SK-N-SH (cell line): Measurements from ENCODE around the gene PAX2. TPM values are rescaled to one million over a fixed set of nuclear protein-coding genes. Genes with fewer than 3 reads are reported as not detected.

Experiments used
- CTCF ChIA-PET: fragments of 300-600, 350-600 bp; formaldehyde crosslinking; extraction: SDS; loops from one replicate; lab custom pipeline; 2021; lab: Yijun Ruan, JAX
- POLR2A ChIA-PET: fragments of 350-600 bp; sonication (Branson Sonifier 250); formaldehyde crosslinking; extraction: SDS; loops from one replicate; lab custom pipeline; 2020; ENCODE audit warnings: antibody characterized with exemption, inconsistent platforms; lab: Yijun Ruan, JAX
- DNase-seq: peaks from one replicate; pipeline ENCODE4 v3.0.0; 2012
- H2AFZ ChIP-seq: fragments of 200-600 bp; sonication (generic); 2 replicates; pipeline ENCODE4 v1.8.1; 2016; ENCODE audit warnings: antibody characterized with exemption, mild to moderate bottlenecking, low read depth
- H3F3A ChIP-seq: fragments of 200-600 bp; sonication (generic); replicated peaks from 2 replicates; pipeline ENCODE3; 2016; ENCODE audit warnings: antibody characterized with exemption, mild to moderate bottlenecking; ENCODE audit not compliant: insufficient read depth
- H3K27ac ChIP-seq, 2 experiments: fragments of 200-500 bp in 1 of 2; fragments of 200-600 bp in 1 of 2; sonication (Bioruptor generic) in 1 of 2; sonication (generic), shearing (Covaris generic) in 1 of 2; 2 replicates each; pipeline versions ENCODE4 v1.5.1 to v1.6.1; 2014 to 2016; ENCODE audit warnings: low read depth in 2 of 2, inconsistent platforms in 1 of 2, low read length in 1 of 2, mild to moderate bottlenecking in 1 of 2, mixed read lengths in 1 of 2
- H3K27me3 ChIP-seq: fragments of 200-600 bp; sonication (generic), shearing (Covaris generic); 2 replicates; pipeline ENCODE4 v1.6.1; 2016; ENCODE audit warnings: mixed run types; ENCODE audit not compliant: insufficient read depth
- H3K36me3 ChIP-seq, 2 experiments: fragments of 200-500 bp in 1 of 2; fragments of 200-600 bp in 1 of 2; sonication (Bioruptor generic) in 1 of 2; sonication (generic) in 1 of 2; replicated peaks in 1 of 2; 2 replicates each; pipeline versions ENCODE3 to v1.5.1; 2014 to 2016; ENCODE audit warnings: low read length in 1 of 2, mild to moderate bottlenecking in 1 of 2; ENCODE audit not compliant: insufficient read depth in 2 of 2, control insufficient read depth in 1 of 2
- H3K4me1 ChIP-seq, 2 experiments: fragments of 200-500 bp in 1 of 2; fragments of 200-600 bp in 1 of 2; sonication (Bioruptor generic) in 1 of 2; sonication (generic), shearing (Covaris generic) in 1 of 2; 2 replicates each; pipeline versions ENCODE4 v1.5.1 to v1.6.1; 2014 to 2016; ENCODE audit warnings: low read depth in 1 of 2, low read length in 1 of 2, mixed run types in 1 of 2; ENCODE audit not compliant: insufficient read depth in 2 of 2, control insufficient read depth in 1 of 2
- H3K4me2 ChIP-seq: fragments of 200-600 bp; sonication (generic), shearing (Covaris generic); 2 replicates; pipeline ENCODE4 v1.6.1; 2017; ENCODE audit warnings: mixed run types
- H3K4me3 ChIP-seq, 2 experiments: fragments of 200-500 bp in 1 of 2; fragments of 200-600 bp in 1 of 2; sonication (Bioruptor generic) in 1 of 2; sonication (generic), shearing (Covaris generic) in 1 of 2; 2 replicates each; pipeline versions ENCODE4 v1.5.1 to v1.8.1; 2014 to 2016; ENCODE audit warnings: low read depth in 2 of 2, inconsistent platforms in 1 of 2, low read length in 1 of 2, mild to moderate bottlenecking in 1 of 2, mixed read lengths in 1 of 2, moderate library complexity in 1 of 2
- H3K79me2 ChIP-seq: fragments of 200-600 bp; sonication (generic); 2 replicates; pipeline ENCODE4 v1.8.1; 2017; ENCODE audit warnings: mild to moderate bottlenecking; ENCODE audit not compliant: insufficient read depth
- H3K9ac ChIP-seq: fragments of 200-600 bp; sonication (generic); 2 replicates; pipeline ENCODE4 v1.6.1; 2017; ENCODE audit warnings: mixed run types
- H3K9me2 ChIP-seq: fragments of 200-600 bp; sonication (generic); 2 replicates; pipeline ENCODE4 v1.6.1; 2017; ENCODE audit warnings: mixed run types
- H3K9me3 ChIP-seq: fragments of 200-600 bp; sonication (generic); 2 replicates; pipeline ENCODE4 v1.6.1; 2017; ENCODE audit warnings: mixed run types, mild to moderate bottlenecking, moderate library complexity
- H4K20me1 ChIP-seq: fragments of 200-600 bp; sonication (generic); 2 replicates; pipeline ENCODE4 v1.6.1; 2017; ENCODE audit warnings: mild to moderate bottlenecking, mixed run types; ENCODE audit not compliant: insufficient read depth
- CHD2 ChIP-seq: fragments of 150-350 bp; IDR thresholded peaks from 2 replicates; pipeline ENCODE4 v1.6.1; 2018; ENCODE audit warnings: low read length; ENCODE audit not compliant: partially characterized antibody
- EZH2phosphoT487 ChIP-seq: fragments of 200-600 bp; sonication (generic); IDR thresholded peaks from 2 replicates; pipeline ENCODE4 v1.6.1; 2017; ENCODE audit warnings: low read depth, mixed run types, mild to moderate bottlenecking, antibody characterized with exemption, moderate library complexity, borderline replicate concordance
- FOXM1 ChIP-seq: IDR thresholded peaks from 2 replicates; pipeline ENCODE4 v1.4.0; 2012; ENCODE audit warnings: low read depth, mild to moderate bottlenecking
- GABPA ChIP-seq: IDR thresholded peaks from 2 replicates; pipeline ENCODE4 v1.4.0; 2012; ENCODE audit warnings: low read depth, mild to moderate bottlenecking
- IRF3 ChIP-seq: fragments of 150-350 bp; IDR thresholded peaks from 2 replicates; pipeline ENCODE4 v1.6.1; 2016; ENCODE audit warnings: mild to moderate bottlenecking, low read depth, low read length
- MEF2A ChIP-seq: IDR thresholded peaks from 2 replicates; pipeline ENCODE4 v1.4.0; 2012; ENCODE audit warnings: low read depth, borderline replicate concordance
- NFIC ChIP-seq: IDR thresholded peaks from 2 replicates; pipeline ENCODE4 v1.4.0; 2012; ENCODE audit warnings: borderline replicate concordance
- POLR2AphosphoS5 ChIP-seq: IDR thresholded peaks from 2 replicates; pipeline ENCODE4 v1.6.1; 2012; ENCODE audit warnings: low read depth, low read length
- RXRA ChIP-seq: IDR thresholded peaks from 2 replicates; pipeline ENCODE4 v1.4.0; 2012; ENCODE audit warnings: low read depth, mild to moderate bottlenecking, borderline replicate concordance
- TCF12 ChIP-seq: IDR thresholded peaks from 2 replicates; pipeline ENCODE4 v1.4.0; 2012
- TEAD4 ChIP-seq: IDR thresholded peaks from 2 replicates; pipeline ENCODE4 v1.4.0; 2012; ENCODE audit warnings: mild to moderate bottlenecking, borderline replicate concordance; ENCODE audit not compliant: insufficient read depth
- WGBS: methylation state at CpG from one replicate; pipeline ENCODE4 v1.1.6; 2017; ENCODE audit warnings: low lambda C conversion rate; 5-methylcytosine and 5-hydroxymethylcytosine counted together
- polyA plus RNA-seq, 3 experiments: library from polyadenylated mRNA; depleted of rRNA; stranded (reverse); fragments of >200 nt; gene quantifications; 2 replicates each; pipeline ENCODE4 v1.2.3, GENCODE V29; 2012

PAX2 gene
- polyA plus RNA-seq, 1 of the 3 experiments (the other 2 are of a cell fraction), result not detected

DNA sequence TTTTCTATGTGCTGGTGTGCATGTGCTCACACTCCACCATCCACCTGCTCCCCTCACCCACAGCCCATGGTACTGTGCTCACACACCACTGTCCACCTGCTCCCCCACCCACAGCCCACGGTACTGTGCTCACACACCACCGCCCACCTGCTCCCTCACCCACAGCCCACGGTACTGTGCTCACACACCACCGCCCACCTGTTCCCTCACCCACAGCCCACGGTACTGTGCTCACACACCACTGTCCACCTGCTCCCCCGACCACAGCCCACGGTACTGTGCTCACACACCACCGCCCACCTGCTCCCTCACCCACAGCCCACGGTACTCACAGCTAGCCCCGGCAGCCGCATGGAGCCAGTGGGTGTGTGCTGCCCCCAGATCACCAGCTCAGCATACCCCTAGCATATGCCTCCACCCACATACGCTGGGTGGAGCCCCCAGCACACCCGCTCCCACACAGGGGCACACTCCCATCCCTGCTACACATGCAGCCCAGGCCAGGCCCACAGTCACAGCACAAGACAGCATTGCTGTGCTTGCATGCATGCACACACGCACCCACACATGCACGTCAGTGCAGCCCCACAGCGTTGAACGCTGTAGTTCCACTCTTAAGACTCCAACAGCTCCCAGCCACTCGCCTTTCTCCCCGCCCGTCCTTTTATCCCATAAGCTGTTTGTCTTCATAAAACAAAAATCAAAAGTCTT lies 62.0 kb downstream of the PAX2 start:
- ChIA-PET CTCF (interaction anchor here (1.0 to 2.7 kb wide), 13 partner anchors 10 to 245 kb away, joined by 3 to 12 read pairs (median 4); no protein-coding TSS in a partner anchor), POLR2A (interaction anchor here (3.2 kb wide), 1 partner anchor 41 kb away, joined by 8 read pairs; no protein-coding TSS in a partner anchor)
- no peak overlapping the region for H3K4me3 ChIP-seq
- no peaks in the 10 kb centered on the region for H4K20me1 ChIP-seq
- H3F3A ChIP-seq, result no peaks in the 10 kb centered on the region
- no peaks in the 10 kb centered on the region for H3K36me3 ChIP-seq
- H3K9me3 ChIP-seq, result no peaks in the 10 kb centered on the region
- peaks cover 30% of the 10 kb centered on the region; the same call in 1 of the 2 replicates for H3K27me3 ChIP-seq
- H3K9ac ChIP-seq, result no peak overlapping the region
- H3K27ac ChIP-seq, result no peak overlapping the region
- no peaks in the 10 kb centered on the region for H3K79me2 ChIP-seq
- no peak for TF ChIP-seq IRF3
- peaks cover 0 to 44% of the 10 kb centered on the region in 2 experiments; a peak in 2 of 4 replicates for H3K4me1 ChIP-seq
- WGBS, result 67% methylated on average over 20 of the region's 20 CpGs
- no peak overlapping the region for H2AFZ ChIP-seq
- DNase-seq, result no peak
- H3K9me2 ChIP-seq, result no peaks in the 10 kb centered on the region
- no peak overlapping the region for H3K4me2 ChIP-seq

DNA sequence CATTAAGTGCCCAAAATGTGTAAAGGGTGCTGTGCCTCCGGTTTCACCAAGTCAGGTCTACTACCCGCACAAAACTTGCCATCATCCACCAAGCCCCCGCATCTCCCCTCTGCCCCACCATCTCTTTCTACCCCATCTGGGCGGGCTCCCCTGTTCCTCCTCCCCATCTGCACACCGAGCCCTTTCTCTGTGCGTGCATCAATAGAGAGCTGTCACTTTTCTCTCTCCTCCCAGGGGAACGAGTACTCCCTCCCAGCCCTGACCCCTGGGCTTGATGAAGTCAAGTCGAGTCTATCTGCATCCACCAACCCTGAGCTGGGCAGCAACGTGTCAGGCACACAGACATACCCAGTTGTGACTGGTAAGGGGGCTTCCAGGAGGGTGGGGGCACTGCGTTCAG lies 63.5 kb downstream of the PAX2 start:
- no peak for TF ChIP-seq FOXM1
- TF ChIP-seq EZH2phosphoT487, result no peak
- TF ChIP-seq TEAD4, result no peak
- TF ChIP-seq TCF12, result no peak
- TF ChIP-seq MEF2A, result no peak
- TF ChIP-seq NFIC, result no peak
- no peak for TF ChIP-seq POLR2AphosphoS5
- TF ChIP-seq GABPA, result no peak
- no peak for TF ChIP-seq CHD2
- TF ChIP-seq RXRA, result no peak
- ChIA-PET POLR2A (interaction anchor here (0.6 to 3.2 kb wide), 2 partner anchors 43 to 65 kb away, joined by 3 to 8 read pairs; no protein-coding TSS in a partner anchor), CTCF (interaction anchor here (1.4 to 2.3 kb wide), 3 partner anchors 9 to 63 kb away, joined by 3 to 11 read pairs (median 4); no protein-coding TSS in a partner anchor)
- H3K9me2 ChIP-seq, result no peaks in the 10 kb centered on the region
- no peak overlapping the region for H3K4me2 ChIP-seq
- H3K4me1 ChIP-seq, result peaks cover 0 to 34% of the 10 kb centered on the region in 2 experiments; a peak in 2 of 4 replicates
- peaks cover 29% of the 10 kb centered on the region; the same call in 1 of the 2 replicates for H3K27me3 ChIP-seq
- H2AFZ ChIP-seq, result no peak overlapping the region
- no peak overlapping the region for H3K4me3 ChIP-seq
- no peak overlapping the region for H3K27ac ChIP-seq
- H3K79me2 ChIP-seq, result no peaks in the 10 kb centered on the region
- H4K20me1 ChIP-seq, result no peaks in the 10 kb centered on the region
- no peaks in the 10 kb centered on the region for H3K36me3 ChIP-seq
- WGBS, result 31% methylated on average over 10 of the region's 10 CpGs
- no peak overlapping the region for H3K9ac ChIP-seq
- H3K9me3 ChIP-seq, result no peaks in the 10 kb centered on the region
- H3F3A ChIP-seq, result no peaks in the 10 kb centered on the region
- DNase-seq, result no peak
